IPS-18c (cell line): ENCODE measurements around the gene PGA5.
"Not testable (repeated sequence)": the region's sequence is repeated elsewhere in the genome, so short reads cannot be mapped to it uniquely, and the experiment has no call there.

Experiments
- H3K4me3 ChIP-seq: 2 replicates; pipeline ENCODE4 v1.7.0; 2013; ENCODE audit warnings: low read depth, mild to moderate bottlenecking, low read length, moderate library complexity; ENCODE audit not compliant: insufficient read depth
- H3K9me3 ChIP-seq: one replicate; pipeline ENCODE4 v1.6.1; 2013; ENCODE audit warnings: mild to moderate bottlenecking, low read length, moderate library complexity; ENCODE audit not compliant: control insufficient read depth, insufficient read depth

PGA5 gene

DNA sequence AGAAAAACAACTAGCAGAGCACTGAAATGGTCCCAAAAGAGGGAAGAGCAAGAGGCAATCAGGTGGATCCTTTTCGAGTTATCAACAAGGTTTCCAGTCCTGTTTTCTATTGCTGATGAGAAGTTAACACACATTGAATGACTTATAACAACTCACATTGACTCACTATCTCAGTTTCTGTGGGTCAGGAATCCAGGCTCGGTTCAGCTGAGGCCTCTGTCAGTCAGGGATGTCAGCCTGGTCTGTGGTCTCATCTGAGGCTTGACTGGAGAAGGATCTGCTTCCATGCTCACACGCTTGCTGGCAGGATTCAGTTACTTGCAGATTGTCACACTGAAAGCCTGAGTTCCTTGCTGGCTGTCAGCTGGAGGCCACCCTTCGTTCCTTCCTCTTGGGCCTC, 22.7 kb upstream of the PGA5 start:
- not testable (repeated sequence) for H3K9me3 ChIP-seq

DNA sequence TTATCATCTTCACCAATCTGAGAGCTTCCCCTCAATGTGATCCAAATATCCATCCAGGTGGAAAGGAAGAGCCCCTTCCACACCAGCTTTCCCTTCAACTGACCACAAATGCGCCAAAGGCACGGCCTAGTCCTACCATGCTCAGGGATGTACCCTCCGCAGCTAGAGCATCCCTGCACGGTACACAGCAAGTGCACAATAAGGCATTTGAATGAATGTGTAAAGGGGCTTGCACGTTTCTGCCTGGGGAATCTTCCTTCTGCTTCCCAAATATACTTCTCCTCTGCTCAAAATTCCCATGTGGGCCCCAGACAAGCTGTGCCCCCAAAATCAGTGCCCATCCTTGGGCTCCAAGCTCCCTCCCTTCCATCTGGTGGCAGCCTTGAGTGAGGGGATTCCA, 22.0 kb upstream of the PGA5 start:
- H3K4me3 ChIP-seq, H3K9me3 ChIP-seq: not testable (repeated sequence)

More for the DNA sequence above, 22.7 kb upstream of the PGA5 start:
- H3K4me3 ChIP-seq = not testable (repeated sequence)

DNA sequence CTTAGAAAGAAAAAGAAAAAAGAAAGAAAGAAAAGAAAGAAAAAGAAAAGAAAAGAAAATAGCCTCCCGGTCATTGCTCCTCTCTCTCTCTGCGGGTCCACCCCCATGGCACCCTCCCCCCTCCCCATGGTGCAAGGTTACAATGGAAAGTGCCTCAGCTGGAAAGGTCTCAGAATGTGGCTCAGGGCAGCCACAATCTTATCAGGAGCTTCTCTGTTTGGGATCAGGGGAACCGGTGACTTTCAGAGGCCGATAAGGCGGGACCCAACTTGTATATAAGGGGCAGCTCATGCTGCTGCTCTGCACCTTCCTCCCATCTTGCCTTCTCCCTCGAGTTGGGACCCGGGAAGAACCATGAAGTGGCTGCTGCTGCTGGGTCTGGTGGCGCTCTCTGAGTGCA, 18.9 kb upstream of the PGA5 start, which contains the start of gene PGA4:
TSS of gene PGA4 (plus strand) at position 301 of the 400 bp plus-strand sequence. CDS start at position 355, 54 bp downstream.
- H3K9me3 ChIP-seq, H3K4me3 ChIP-seq: not testable (repeated sequence)

DNA sequence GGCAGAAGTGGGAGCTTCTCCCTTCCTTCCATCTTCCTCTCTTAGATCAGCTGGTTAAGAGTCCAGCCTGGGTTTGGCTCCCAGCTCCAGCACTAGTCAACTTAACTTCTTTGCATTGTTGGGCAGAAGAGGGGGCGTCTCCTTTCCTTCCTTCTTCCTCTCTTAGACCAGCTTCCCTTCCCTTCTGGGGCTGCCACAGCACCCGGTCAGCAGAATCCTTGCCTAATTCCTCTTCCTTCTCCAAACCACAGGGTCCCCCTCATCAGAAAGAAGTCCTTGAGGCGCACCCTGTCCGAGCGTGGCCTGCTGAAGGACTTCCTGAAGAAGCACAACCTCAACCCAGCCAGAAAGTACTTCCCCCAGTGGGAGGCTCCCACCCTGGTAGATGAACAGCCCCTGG, 18.3 kb upstream of the PGA5 start:
- not testable (repeated sequence) for H3K9me3 ChIP-seq, H3K4me3 ChIP-seq

GRCh38 chr11:61226457-61227137, 14.4 kb upstream of the PGA5 start:
- not testable (repeated sequence) for H3K9me3 ChIP-seq, H3K4me3 ChIP-seq

DNA sequence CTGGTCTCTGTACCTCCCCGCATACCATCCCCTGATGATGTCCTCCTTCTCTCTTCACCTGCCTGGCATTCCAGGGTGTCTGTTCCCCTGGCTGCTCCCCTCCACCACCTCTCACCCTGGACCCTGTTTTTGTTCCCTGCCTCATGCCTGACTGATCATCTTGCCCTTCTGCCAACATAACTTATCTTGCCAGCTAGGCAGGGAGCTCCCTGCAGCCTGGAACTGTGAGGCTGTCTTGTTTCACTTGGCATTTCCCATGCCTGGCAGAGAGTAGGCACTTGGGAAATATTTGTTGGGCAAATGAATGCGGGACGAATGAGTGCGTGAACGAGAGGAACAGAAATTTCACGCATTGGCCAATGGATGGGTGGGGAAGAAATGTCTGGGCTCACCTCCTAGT, 11.5 kb upstream of the PGA5 start:
- not testable (repeated sequence) for H3K4me3 ChIP-seq, H3K9me3 ChIP-seq

DNA sequence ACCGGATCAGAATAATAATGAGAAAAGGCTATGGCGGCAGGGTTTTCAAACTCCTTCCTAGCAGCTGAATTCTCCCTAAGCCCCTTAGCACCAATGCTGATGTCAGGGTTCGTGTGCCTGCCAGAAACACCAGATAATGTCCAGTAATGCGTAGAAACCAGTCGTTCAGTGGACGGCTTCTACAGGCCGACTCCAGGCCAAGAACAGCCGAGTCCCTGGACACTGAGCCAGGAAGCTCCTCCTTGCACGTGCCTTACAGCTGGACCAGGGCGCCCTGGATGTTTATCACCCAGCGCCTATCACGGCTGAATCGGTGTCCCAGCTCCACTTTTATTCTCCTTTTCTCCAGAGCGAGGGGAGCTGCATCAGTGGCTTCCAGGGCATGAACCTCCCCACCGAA, 9.9 kb upstream of the PGA5 start:
- H3K9me3 ChIP-seq, H3K4me3 ChIP-seq: not testable (repeated sequence)

GRCh38 chr11:61231585-61231984, 9.4 kb upstream of the PGA5 start:
- H3K4me3 ChIP-seq, H3K9me3 ChIP-seq: not testable (repeated sequence)

GRCh38 chr11:61232548-61233145, 8.3 kb upstream of the PGA5 start:
- H3K9me3 ChIP-seq, H3K4me3 ChIP-seq: not testable (repeated sequence)

DNA sequence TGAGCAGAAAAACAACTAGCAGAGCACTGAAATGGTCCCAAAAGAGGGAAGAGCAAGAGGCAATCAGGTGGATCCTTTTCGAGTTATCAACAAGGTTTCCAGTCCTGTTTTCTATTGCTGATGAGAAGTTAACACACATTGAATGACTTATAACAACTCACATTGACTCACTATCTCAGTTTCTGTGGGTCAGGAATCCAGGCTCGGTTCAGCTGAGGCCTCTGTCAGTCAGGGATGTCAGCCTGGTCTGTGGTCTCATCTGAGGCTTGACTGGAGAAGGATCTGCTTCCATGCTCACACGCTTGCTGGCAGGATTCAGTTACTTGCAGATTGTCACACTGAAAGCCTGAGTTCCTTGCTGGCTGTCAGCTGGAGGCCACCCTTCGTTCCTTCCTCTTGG, 3.8 kb upstream of the PGA5 start:
- H3K9me3 ChIP-seq = not testable (repeated sequence)

DNA sequence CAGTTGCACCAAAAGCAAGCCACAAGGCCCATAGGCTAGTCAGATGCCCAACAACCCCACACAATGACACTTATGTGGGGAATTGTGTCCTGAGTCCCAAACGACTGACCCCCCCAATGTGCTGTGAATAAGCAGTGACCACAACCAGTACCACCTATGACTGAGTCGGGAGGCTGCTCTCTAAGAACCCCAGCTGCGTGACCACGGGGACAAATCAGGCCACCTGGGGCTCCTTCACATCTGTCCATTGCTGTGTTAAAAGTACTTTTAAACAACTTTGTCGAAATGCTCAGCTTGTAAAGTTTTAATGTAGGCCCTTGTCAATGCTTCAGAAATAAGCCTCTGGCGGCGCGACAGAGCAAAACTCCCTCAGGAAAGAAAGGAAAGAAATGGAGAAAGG, 687 bp upstream of the PGA5 start:
- not testable (repeated sequence) for H3K4me3 ChIP-seq, H3K9me3 ChIP-seq

More for the DNA sequence above, 3.8 kb upstream of the PGA5 start:
- H3K4me3 ChIP-seq = not testable (repeated sequence)

DNA sequence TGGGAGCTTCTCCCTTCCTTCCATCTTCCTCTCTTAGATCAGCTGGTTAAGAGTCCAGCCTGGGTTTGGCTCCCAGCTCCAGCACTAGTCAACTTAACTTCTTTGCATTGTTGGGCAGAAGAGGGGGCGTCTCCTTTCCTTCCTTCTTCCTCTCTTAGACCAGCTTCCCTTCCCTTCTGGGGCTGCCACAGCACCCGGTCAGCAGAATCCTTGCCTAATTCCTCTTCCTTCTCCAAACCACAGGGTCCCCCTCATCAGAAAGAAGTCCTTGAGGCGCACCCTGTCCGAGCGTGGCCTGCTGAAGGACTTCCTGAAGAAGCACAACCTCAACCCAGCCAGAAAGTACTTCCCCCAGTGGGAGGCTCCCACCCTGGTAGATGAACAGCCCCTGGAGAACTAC, 551 bp downstream of the PGA5 start:
- not testable (repeated sequence) for H3K9me3 ChIP-seq, H3K4me3 ChIP-seq

GRCh38 chr11:61245284-61245964, 4.4 kb downstream of the PGA5 start:
- H3K9me3 ChIP-seq, H3K4me3 ChIP-seq: not testable (repeated sequence)

GRCh38 chr11:61248071-61248470, 7.1 kb downstream of the PGA5 start:
- H3K4me3 ChIP-seq, H3K9me3 ChIP-seq: not testable (repeated sequence)

DNA sequence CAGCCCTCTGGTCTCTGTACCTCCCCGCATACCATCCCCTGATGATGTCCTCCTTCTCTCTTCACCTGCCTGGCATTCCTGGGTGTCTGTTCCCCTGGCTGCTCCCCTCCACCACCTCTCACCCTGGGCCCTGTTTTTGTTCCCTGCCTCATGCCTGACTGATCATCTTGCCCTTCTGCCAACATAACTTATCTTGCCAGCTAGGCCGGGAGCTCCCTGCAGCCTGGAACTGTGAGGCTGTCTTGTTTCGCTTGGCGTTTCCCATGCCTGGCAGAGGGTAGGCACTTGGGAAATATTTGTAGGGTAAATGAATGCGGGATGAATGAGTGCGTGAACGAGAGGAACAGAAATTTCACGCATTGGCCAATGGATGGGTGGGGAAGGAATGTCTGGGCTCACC, 8.2 kb downstream of the PGA5 start:
- not testable (repeated sequence) for H3K4me3 ChIP-seq, H3K9me3 ChIP-seq

DNA sequence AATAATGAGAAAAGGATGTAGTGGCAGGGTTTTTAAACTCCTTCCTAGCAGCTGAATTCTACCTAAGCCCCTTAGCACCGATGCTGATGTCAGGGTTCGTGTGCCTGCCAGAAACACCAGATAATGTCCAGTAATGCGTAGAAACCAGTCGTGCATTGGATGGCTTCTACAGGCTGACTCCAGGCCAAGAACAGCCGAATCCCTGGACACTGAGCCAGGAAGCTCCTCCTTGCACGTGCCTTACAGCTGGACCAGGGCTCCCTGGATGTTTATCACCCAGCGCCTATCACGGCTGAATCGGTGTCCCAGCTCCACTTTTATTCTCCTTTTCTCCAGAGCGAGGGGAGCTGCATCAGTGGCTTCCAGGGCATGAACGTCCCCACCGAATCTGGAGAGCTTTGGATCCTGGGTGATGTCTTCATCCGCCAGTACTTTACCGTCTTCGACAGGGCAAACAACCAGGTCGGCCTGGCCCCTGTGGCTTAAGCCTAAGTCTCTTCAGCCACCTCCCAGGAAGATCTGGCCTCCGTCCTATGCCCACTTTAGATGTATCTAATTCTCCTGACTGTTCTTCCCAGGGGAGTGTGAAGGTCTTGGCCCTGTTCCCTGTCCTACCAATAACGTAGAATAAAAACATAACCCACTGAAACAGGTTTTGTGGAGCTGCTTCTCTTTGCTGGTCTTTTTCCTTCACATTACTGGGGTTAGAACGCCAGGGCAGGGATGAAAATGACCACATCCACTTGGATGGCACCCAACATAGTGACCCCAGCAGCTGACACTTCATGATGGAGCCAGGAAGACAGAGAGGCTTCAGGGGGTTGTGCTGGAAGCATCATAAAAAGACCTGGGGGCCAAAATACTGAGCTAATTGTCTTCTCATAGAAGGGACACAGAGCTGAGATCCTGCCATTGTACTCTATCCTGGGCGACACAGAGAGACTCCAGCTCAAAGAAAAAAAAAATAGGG, 10.1 kb downstream of the PGA5 start:
- H3K4me3 ChIP-seq, H3K9me3 ChIP-seq: not testable (repeated sequence)

DNA sequence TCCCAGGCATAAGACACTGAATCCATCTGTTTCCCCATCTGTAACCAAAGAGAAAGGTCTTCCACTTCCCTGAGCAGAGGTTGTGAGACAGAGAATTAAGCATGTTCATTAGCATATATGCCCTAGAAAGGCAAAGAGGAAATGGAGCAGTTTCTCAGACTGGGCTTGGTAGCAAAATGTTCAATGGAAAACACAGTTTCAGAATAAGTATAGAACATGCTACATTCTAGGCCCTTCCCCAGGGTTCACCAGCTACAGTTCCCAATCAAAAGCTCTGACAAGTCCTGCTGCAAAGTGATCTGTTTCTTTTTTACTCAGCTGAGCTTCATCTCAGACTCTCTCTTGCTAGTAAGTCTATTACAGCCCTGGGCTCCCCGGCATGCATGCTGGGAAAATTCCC, 11.4 kb downstream of the PGA5 start:
- not testable (repeated sequence) for H3K9me3 ChIP-seq

More for the DNA sequence above, 11.4 kb downstream of the PGA5 start:
- H3K4me3 ChIP-seq = not testable (repeated sequence)
